IMR-90 (cell line): ENCODE results near the gene POLD4. TPM values are rescaled to one million over a fixed set of nuclear protein-coding genes. Genes with fewer than 3 reads are reported as not detected.

ENCODE experiments used
- ATAC-seq: fragments of 200-7000 bp; cut with Tn5 transposase; 2 replicates; pipeline ENCODE4 v1.9.1; 2020; ENCODE audit warnings: low read depth, mild to moderate bottlenecking, moderate library complexity
- BruUV-seq: library from RNA; stranded (reverse); fragments of 400-500 nt; replicated peaks from 2 replicates; lab custom pipeline; 2021; lab: Mats Ljungman, UMichigan
- CTCF ChIA-PET: fragments of 300-600 bp; formaldehyde crosslinking; extraction: SDS; loops from one replicate; lab custom pipeline; 2021; ENCODE audit warnings: antibody characterized with exemption; lab: Yijun Ruan, JAX
- POLR2A ChIA-PET: fragments of 300-600 bp; sonication (Branson Sonifier 250); formaldehyde crosslinking; loops from one replicate; lab custom pipeline; 2022; ENCODE audit warnings: antibody characterized with exemption; ENCODE audit not compliant: unreplicated experiment; lab: Charles Lee
- DNase-seq: peaks from one replicate; pipeline ENCODE4 v3.0.0; 2013
- H2AFZ ChIP-seq: replicated peaks from 2 replicates; pipeline ENCODE3; 2013; ENCODE audit warnings: low read length, mild to moderate bottlenecking; ENCODE audit not compliant: poor library complexity
- H2AK5ac ChIP-seq: 2 replicates; pipeline ENCODE4 v1.6.1; 2013; ENCODE audit warnings: low read depth, low read length, inconsistent platforms
- H2AK9ac ChIP-seq: replicated peaks from 2 replicates; pipeline ENCODE3; 2013; ENCODE audit warnings: mild to moderate bottlenecking, low read depth, low read length, moderate library complexity; ENCODE audit not compliant: poor library complexity
- H2BK120ac ChIP-seq: 2 replicates; pipeline ENCODE4 v1.6.1; 2013; ENCODE audit warnings: low read depth, low read length, inconsistent platforms
- H2BK15ac ChIP-seq: 3 replicates; pipeline ENCODE4 v1.6.1; 2013; ENCODE audit warnings: low read depth, low read length, inconsistent platforms
- H2BK20ac ChIP-seq: 2 replicates; pipeline ENCODE4 v1.6.1; 2013; ENCODE audit warnings: low read depth, mild to moderate bottlenecking, inconsistent platforms, low read length, moderate library complexity
- H2BK5ac ChIP-seq: 2 replicates; pipeline ENCODE4 v1.6.1; 2013; ENCODE audit warnings: mild to moderate bottlenecking, low read depth, low read length, inconsistent platforms; ENCODE audit not compliant: poor library complexity, severe bottlenecking
- H3K14ac ChIP-seq: replicated peaks from 2 replicates; pipeline ENCODE4 v1.6.1; 2013; ENCODE audit warnings: low read depth, low read length, inconsistent platforms
- H3K18ac ChIP-seq: 2 replicates; pipeline ENCODE4 v1.6.1; 2013; ENCODE audit warnings: low read depth, low read length, control low read depth
- H3K23ac ChIP-seq: 2 replicates; pipeline ENCODE4 v1.6.1; 2013; ENCODE audit warnings: low read depth, low read length, inconsistent platforms
- H3K27ac ChIP-seq: 2 replicates; pipeline ENCODE4 v1.5.1; 2013; ENCODE audit warnings: mild to moderate bottlenecking, control low read depth, low read length; ENCODE audit not compliant: insufficient read depth
- H3K27me3 ChIP-seq: 2 replicates; pipeline ENCODE4 v1.6.1; 2013; ENCODE audit warnings: low read length; ENCODE audit not compliant: control insufficient read depth, insufficient read depth
- H3K36me3 ChIP-seq: 2 replicates; pipeline ENCODE4 v1.6.1; 2013; ENCODE audit warnings: low read length, mixed read lengths; ENCODE audit not compliant: control insufficient read depth, insufficient read depth
- H3K4ac ChIP-seq: 2 replicates; pipeline ENCODE4 v1.6.1; 2013; ENCODE audit warnings: low read depth, low read length, inconsistent platforms
- H3K4me1 ChIP-seq: 2 replicates; pipeline ENCODE4 v1.6.1; 2013; ENCODE audit warnings: low read length, mixed read lengths; ENCODE audit not compliant: control insufficient read depth, insufficient read depth
- H3K4me2 ChIP-seq: 2 replicates; pipeline ENCODE4 v1.6.1; 2013; ENCODE audit warnings: low read depth, mild to moderate bottlenecking, control low read depth, low read length, moderate library complexity
- H3K4me3 ChIP-seq: 2 replicates; pipeline ENCODE4 v1.5.1; 2013; ENCODE audit warnings: low read depth, mild to moderate bottlenecking, control low read depth, low read length, moderate library complexity; ENCODE audit not compliant: insufficient read depth
- H3K56ac ChIP-seq: 2 replicates; pipeline ENCODE4 v1.6.1; 2013; ENCODE audit warnings: low read length, inconsistent platforms; ENCODE audit not compliant: insufficient read depth; ENCODE audit errors: extremely low read depth
- H3K79me1 ChIP-seq, 2 experiments: 2 replicates each; pipeline ENCODE4 v1.6.1; 2013; ENCODE audit warnings: low read length in 2 of 2, inconsistent platforms in 1 of 2, low read depth in 1 of 2
- H3K9ac ChIP-seq: 2 replicates; pipeline ENCODE4 v1.6.1; 2013; ENCODE audit warnings: low read depth, low read length, control low read depth
- H3K9me1 ChIP-seq: 2 replicates; pipeline ENCODE4 v1.6.1; 2013; ENCODE audit warnings: low read length, inconsistent platforms; ENCODE audit not compliant: insufficient read depth
- H3K9me3 ChIP-seq: 2 replicates; pipeline ENCODE4 v1.6.1; 2013; ENCODE audit warnings: low read length; ENCODE audit not compliant: control insufficient read depth, insufficient read depth
- H4K20me1 ChIP-seq: 2 replicates; pipeline ENCODE4 v1.6.1; 2013; ENCODE audit warnings: low read length, inconsistent platforms; ENCODE audit not compliant: insufficient read depth
- H4K5ac ChIP-seq: 2 replicates; pipeline ENCODE4 v1.6.1; 2013; ENCODE audit warnings: mild to moderate bottlenecking, low read depth, low read length, control low read depth
- H4K8ac ChIP-seq, 2 experiments: 2 replicates each; pipeline ENCODE4 v1.6.1; 2013; ENCODE audit warnings: low read depth in 2 of 2, low read length in 2 of 2, control low read depth in 1 of 2, inconsistent platforms in 1 of 2
- H4K91ac ChIP-seq: 2 replicates; pipeline ENCODE4 v1.6.1; 2013; ENCODE audit warnings: low read depth, low read length, inconsistent platforms; ENCODE audit not compliant: insufficient read depth
- ELK1 ChIP-seq: fragments of 150-350 bp; IDR thresholded peaks from 2 replicates; pipeline ENCODE4 v1.6.1; 2016; ENCODE audit warnings: low read depth, mild to moderate bottlenecking, low read length, moderate library complexity, borderline replicate concordance
- NFE2L2 ChIP-seq: fragments of 150-350 bp; IDR thresholded peaks from 2 replicates; pipeline ENCODE4 v1.6.1; 2016; ENCODE audit warnings: low read depth, mild to moderate bottlenecking, low read length
- WGBS, 2 experiments: methylation state at CpG; one replicate each; pipeline versions ENCODE4 v1.1.5 to v1.1.7; 2013; ENCODE audit warnings: missing lambda C conversion rate in 2 of 2; ENCODE audit not compliant: insufficient read length in 1 of 2; ENCODE audit errors: extremely low coverage in 2 of 2; 5-methylcytosine and 5-hydroxymethylcytosine counted together
- dilution Hi-C: fragments of 300-500 bp; cut with HindIII; formaldehyde crosslinking; loops from one replicate; pipeline ENCODE4 v1.14.3; 2018; ENCODE audit warnings: low sequenced_read_pairs; ENCODE audit not compliant: unreplicated experiment
- in situ Hi-C: fragments of 300-500 bp; cut with MboI; formaldehyde crosslinking; loops from 3 replicates; pipeline ENCODE4 v1.14.3; 2019; ENCODE audit warnings: low sequenced_read_pairs, inconsistent platforms, mixed read lengths
- intact Hi-C: fragments of 100-400 bp; cut with micrococcal nuclease; formaldehyde crosslinking; loops from 2 replicates; pipeline ENCODE4 v1.10.0; 2022
- polyA plus RNA-seq, 3 experiments: library from polyadenylated mRNA; depleted of rRNA; stranded (reverse); fragments of >200 nt; gene quantifications; 2 replicates each; pipeline ENCODE4 v1.2.3, GENCODE V29; 2012; ENCODE audit warnings: low replicate concordance in 1 of 3
- total RNA-seq: library from RNA; depleted of rRNA; stranded (reverse); fragments of >200 nt; gene quantifications from 2 replicates; pipeline ENCODE4 v1.2.3, GENCODE V29; 2012

The POLD4 gene
- total and polyA plus RNA-seq, 2 of the 4 experiments (the other 2 are of a cell fraction) = 46.4 to 133 TPM

GRCh38 chr11:67382276-67383136 lies 29.2 kb upstream of the POLD4 start (continued):
- TF ChIP-seq NFE2L2 = no peak

DNA sequence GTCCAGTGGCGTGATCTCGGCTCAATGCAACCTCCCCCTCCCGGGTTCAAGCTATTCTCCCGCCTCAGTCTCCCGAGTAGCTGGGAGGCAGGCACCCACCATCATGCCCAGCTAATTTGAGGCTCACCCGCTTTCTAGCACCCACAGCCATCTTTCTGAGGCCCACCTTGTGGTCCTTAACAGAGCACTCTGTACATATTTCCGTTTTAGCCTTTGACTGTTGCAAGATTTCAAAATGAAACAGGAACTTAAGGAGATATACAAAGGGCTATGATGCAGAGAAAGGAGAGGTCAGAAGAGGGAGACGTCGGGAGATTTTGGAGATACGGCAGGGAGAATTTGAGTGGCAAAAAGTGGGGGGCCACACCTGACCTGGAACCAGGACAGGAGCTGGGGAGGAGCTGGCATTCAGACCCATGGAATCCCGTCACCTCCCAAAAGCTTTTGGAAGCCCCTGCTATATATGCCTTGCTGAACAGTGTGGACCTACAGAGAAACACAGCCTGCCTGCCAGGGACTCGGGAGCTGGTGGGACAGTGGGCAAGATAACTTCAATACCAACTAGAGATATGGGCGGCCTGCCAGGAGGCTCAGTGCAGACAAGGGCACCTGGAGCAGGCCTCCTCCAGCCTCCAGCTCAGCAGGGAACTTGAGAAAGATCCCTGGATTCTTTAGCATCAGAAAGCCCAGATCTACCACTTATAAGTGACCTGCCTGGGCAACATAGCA lies 28.1 kb upstream of the POLD4 start:
- 86% methylated on average over 8 of the region's 13 CpGs; no CpG with 5 or more reads in 1 of the 2 experiments for WGBS, 2 experiments
- Histone ChIP-seq H3K56ac (no peak overlapping the region), H2BK5ac (no peak overlapping the region), H2AK5ac (no peak overlapping the region), H2AFZ (peak overlapping the region; percentile 5), H3K23ac (no peak overlapping the region), H4K20me1 (no peaks in the 10 kb centered on the region), H3K27me3 (no peaks in the 10 kb centered on the region), H3K36me3 (no peaks in the 10 kb centered on the region), H3K4me2 (no peak overlapping the region), H3K9ac (no peak overlapping the region), H3K79me1 (0 out of 4 replicates have a peak, but pooled peaks cover 0 to 4% of the 10 kb centered on the region in 2 experiments), H2BK15ac (no peak overlapping the region), H3K4me1 (peaks cover 20% of the 10 kb centered on the region), H2BK120ac (no peak overlapping the region), H3K14ac (no peak overlapping the region), H3K4me3 (no peak overlapping the region), H4K8ac (no peak overlapping the region), H2BK20ac (no peak overlapping the region), H3K18ac (no peak overlapping the region), H4K5ac (no peak overlapping the region; the same call in 1 of the 2 replicates), H3K27ac (no peak overlapping the region), H3K9me3 (no peaks in the 10 kb centered on the region), H4K91ac (no peak overlapping the region), H2AK9ac (no peak overlapping the region), H3K4ac (no peak overlapping the region; the same call in 1 of the 2 replicates), H3K9me1 (peaks cover 8% of the 10 kb centered on the region)
- dilution Hi-C loops = no loop called here
- no peak for TF ChIP-seq ELK1
- CTCF ChIA-PET = interaction anchor here (0.7 to 7.8 kb wide), 7 partner anchors 8 to 95 kb away, joined by 4 to 128 read pairs (median 8); partner anchors contain the start of genes CLCF1, POLD4, RAD9A and SSH3
- intact Hi-C loops = no loop called here
- no TSS peak for BruUV-seq
- DNase-seq = no peak
- no peak for ATAC-seq
- in situ Hi-C loops = loop anchor here (5.0 kb wide), 1 partner anchor 119 kb away; no protein-coding TSS in a partner anchor
- POLR2A ChIA-PET = interaction anchor here (0.7 to 1.6 kb wide), 2 partner anchors 28 to 32 kb away, joined by 4 to 21 read pairs; partner anchors contain the start of gene POLD4
